Amniotic stem cell (primary cell): ENCODE results near the gene CRYGS.
A peak's percentile ranks its signal among the peaks of the same experiment; 100 is the strongest.
"Not testable (repeated sequence)": the region's sequence is repeated elsewhere in the genome, so short reads cannot be mapped to it uniquely, and the experiment has no call there.

Experiments used
- DNase-seq: peaks from one replicate; lab custom pipeline; 2025; lab: John Stamatoyannopoulos, UW

CRYGS gene

GRCh38 chr3:186544281-186544680, at the start of gene CRYGS:
Gene CRYGS (minus strand): TSS chr3:186544380. CDS start chr3:186544326, 54 bp downstream.
- no peak for DNase-seq

GRCh38 chr3:186593862-186594261, 49.7 kb upstream of the CRYGS start:
- DNase-seq, result no peak

- DNase-seq, result no peak
Measured at GRCh38 chr3:186592682-186593081, 48.5 kb upstream of the CRYGS start.

GRCh38 chr3:186590580-186591295, 46.6 kb upstream of the CRYGS start:
- DNase-seq, result no peak

GRCh38 chr3:186589856-186590579, 45.8 kb upstream of the CRYGS start:
- DNase-seq, result no peak

GRCh38 chr3:186589121-186589520, 44.9 kb upstream of the CRYGS start:
- no peak for DNase-seq

GRCh38 chr3:186588632-186589031, 44.5 kb upstream of the CRYGS start:
- no peak for DNase-seq

GRCh38 chr3:186587183-186587582, 43.0 kb upstream of the CRYGS start:
- no peak for DNase-seq

- not testable (repeated sequence) for DNase-seq
Measured at GRCh38 chr3:186586245-186586644, 42.1 kb upstream of the CRYGS start.

GRCh38 chr3:186583831-186584230, 39.7 kb upstream of the CRYGS start:
- DNase-seq, result no peak

- no peak for DNase-seq
Measured at GRCh38 chr3:186582541-186582940, 38.4 kb upstream of the CRYGS start.

- DNase-seq, result no peak
Measured at GRCh38 chr3:186580785-186581184, 36.6 kb upstream of the CRYGS start.

- no peak for DNase-seq
Measured at GRCh38 chr3:186577521-186577920, 33.3 kb upstream of the CRYGS start.

GRCh38 chr3:186571644-186572013, 27.4 kb upstream of the CRYGS start:
- no peak for DNase-seq

- DNase-seq, result no peak
Measured at GRCh38 chr3:186570941-186571643, 26.9 kb upstream of the CRYGS start.

- DNase-seq, result peak; percentile 100
Measured at GRCh38 chr3:186570096-186570940, 26.1 kb upstream of the CRYGS start, which contains the start of gene DNAJB11. Gene DNAJB11 (plus strand): TSS chr3:186570720. CDS start chr3:186570898, 178 bp downstream.

- no peak for DNase-seq
Measured at GRCh38 chr3:186569779-186570095, 25.6 kb upstream of the CRYGS start.

GRCh38 chr3:186569361-186569760, 25.2 kb upstream of the CRYGS start:
- DNase-seq, result not testable (repeated sequence)

GRCh38 chr3:186567072-186567921, 23.1 kb upstream of the CRYGS start, which contains the start of gene TBCCD1:
Gene TBCCD1 (minus strand): TSS chr3:186567339. CDS start chr3:186564329, 3,010 bp downstream.
- DNase-seq, result peak; percentile 19

GRCh38 chr3:186566772-186567071, 22.5 kb upstream of the CRYGS start:
- no peak for DNase-seq

GRCh38 chr3:186564586-186564985, 20.4 kb upstream of the CRYGS start:
- DNase-seq, result no peak
